Uterus (tissue), 2 donors: ENCODE results near the gene ADAMTS2.

Experiments used
- POLR2A ChIP-seq, 2 donors: fragments of 450-650 bp; IDR thresholded peaks; one replicate each; pipeline ENCODE4 v1.6.1; 2016; ENCODE audit warnings: antibody characterized with exemption in 2 of 2, mild to moderate bottlenecking in 1 of 2, moderate library complexity in 1 of 2
- TF ChIP-seq, protein P1 (sequence below), 4 experiments: fragments of 200-600 bp in 2 of 4; fragments of 450-650 bp in 2 of 4; sonication (generic) in 2 of 4; IDR thresholded peaks; one replicate each; pipeline ENCODE4 v1.5.1; 2016 to 2019; ENCODE audit warnings: antibody characterized with exemption in 4 of 4, mild to moderate bottlenecking in 2 of 4, moderate library complexity in 1 of 4

DNA sequence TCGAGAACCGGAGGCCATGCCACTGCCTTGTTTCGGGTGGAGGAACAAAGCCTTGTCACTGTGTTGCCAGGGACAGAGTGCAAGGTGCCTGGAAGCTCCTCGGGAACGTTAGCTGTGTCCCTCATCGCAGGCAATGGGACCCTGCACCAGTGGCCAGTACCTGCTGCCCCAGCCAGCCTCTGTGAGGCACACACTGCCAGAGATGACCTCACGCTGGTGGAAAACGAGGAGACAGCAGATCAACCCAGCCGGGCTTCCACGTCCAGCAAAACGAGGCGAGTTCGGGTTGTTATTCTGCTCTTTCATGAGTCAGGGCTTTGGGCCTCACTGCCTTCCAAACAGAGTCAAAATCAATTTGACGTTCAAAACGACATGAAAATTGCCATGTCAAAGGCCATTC is 104.1 kb downstream of the ADAMTS2 start:
- TF ChIP-seq, protein P1, sequence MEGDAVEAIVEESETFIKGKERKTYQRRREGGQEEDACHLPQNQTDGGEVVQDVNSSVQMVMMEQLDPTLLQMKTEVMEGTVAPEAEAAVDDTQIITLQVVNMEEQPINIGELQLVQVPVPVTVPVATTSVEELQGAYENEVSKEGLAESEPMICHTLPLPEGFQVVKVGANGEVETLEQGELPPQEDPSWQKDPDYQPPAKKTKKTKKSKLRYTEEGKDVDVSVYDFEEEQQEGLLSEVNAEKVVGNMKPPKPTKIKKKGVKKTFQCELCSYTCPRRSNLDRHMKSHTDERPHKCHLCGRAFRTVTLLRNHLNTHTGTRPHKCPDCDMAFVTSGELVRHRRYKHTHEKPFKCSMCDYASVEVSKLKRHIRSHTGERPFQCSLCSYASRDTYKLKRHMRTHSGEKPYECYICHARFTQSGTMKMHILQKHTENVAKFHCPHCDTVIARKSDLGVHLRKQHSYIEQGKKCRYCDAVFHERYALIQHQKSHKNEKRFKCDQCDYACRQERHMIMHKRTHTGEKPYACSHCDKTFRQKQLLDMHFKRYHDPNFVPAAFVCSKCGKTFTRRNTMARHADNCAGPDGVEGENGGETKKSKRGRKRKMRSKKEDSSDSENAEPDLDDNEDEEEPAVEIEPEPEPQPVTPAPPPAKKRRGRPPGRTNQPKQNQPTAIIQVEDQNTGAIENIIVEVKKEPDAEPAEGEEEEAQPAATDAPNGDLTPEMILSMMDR (IDR thresholded peaks at IDR 0.05) = no peak
- no peak for TF ChIP-seq POLR2A (IDR thresholded peaks at IDR 0.05)
